K562 treated with DMSO at 1 percent for 48 hours (cell line): ENCODE measurements around the gene OR14J1. TPM values are rescaled to one million over a fixed set of nuclear protein-coding genes. Genes with fewer than 3 reads are reported as not detected.

Experiments
- total RNA-seq: library from RNA; unstranded; fragments of 300-600 nt; gene quantifications from 2 replicates; pipeline ENCODE4 v1.2.3, GENCODE V29; 2022; ENCODE audit warnings: low replicate concordance; ENCODE audit errors: extremely low read depth

OR14J1 gene
- not detected in 2 replicates for total RNA-seq

DNA sequence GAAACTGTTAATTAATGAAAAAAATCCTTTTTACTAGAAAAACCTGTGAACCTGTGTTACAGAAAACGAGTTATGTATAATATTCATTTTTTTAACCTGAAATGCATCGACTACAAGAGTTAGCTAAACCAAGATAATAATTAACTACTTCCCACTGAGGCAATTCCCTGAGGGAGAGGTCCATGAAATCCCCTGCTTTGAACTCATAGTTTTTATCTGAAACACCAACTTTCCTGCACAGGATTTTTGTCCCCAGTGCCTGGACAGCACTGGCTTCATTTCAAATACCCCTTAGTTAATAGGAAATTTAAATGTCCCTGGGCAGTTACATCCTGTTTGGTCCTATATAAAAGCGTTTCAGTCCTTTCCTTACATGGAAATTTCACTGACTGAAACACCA lies at the start of gene OR14J1:
OR14J1 (plus strand) TSS at position 386 of the 400 bp plus-strand sequence. CDS start 4,989 bp downstream, outside the sequence.

Other genes starting within 250 kb of the OR14J1 start
- gene OR2B3, start 214.4 kb upstream of the OR14J1 start, total RNA-seq = not detected in 2 replicates
- gene OR2J1, start 202.2 kb upstream of the OR14J1 start, total RNA-seq = not detected in 2 replicates
- gene OR2J3, start 193.6 kb upstream of the OR14J1 start, total RNA-seq = not detected in 2 replicates
- gene OR2J2, start 130.8 kb upstream of the OR14J1 start, total RNA-seq = not detected in 2 replicates
- not detected in 2 replicates for gene OR5V1, start 67.2 kb downstream of the OR14J1 start, total RNA-seq
- not detected in 2 replicates for gene OR12D3, start 73.6 kb downstream of the OR14J1 start, total RNA-seq
- gene OR12D2, start 93.9 kb downstream of the OR14J1 start, total RNA-seq = not detected in 2 replicates
- gene OR12D1, start 113.2 kb downstream of the OR14J1 start, total RNA-seq = not detected in 2 replicates
- gene OR10C1, start 137.6 kb downstream of the OR14J1 start, total RNA-seq = not detected in 2 replicates
- gene OR11A1, start 155.4 kb downstream of the OR14J1 start, total RNA-seq = not detected in 2 replicates
- not detected in 2 replicates for gene OR2H1, start 155.5 kb downstream of the OR14J1 start, total RNA-seq
- not detected in 2 replicates for gene MAS1L, start 186.3 kb downstream of the OR14J1 start, total RNA-seq